GM18520 (cell line): ENCODE data around the gene CRYM.
"Not testable (repeated sequence)": the region's sequence is repeated elsewhere in the genome, so short reads cannot be mapped to it uniquely, and the experiment has no call there.

Source experiments
- ATAC-seq: cut with Tn5 transposase; IDR thresholded peaks from one replicate; pipeline ENCODE4 v1.9.1; 2021; ENCODE audit not compliant: unreplicated experiment

The CRYM gene

GRCh38 chr16:21277927-21278706 lies at the start of gene CRYM:
Gene CRYM, minus strand, starts transcription at chr16:21278290. Its CDS starts 39 bp downstream, at chr16:21278251.
- ATAC-seq, result no peak

- ATAC-seq, result no peak
Observed at GRCh38 chr16:21327046-21327445, 49.0 kb upstream of the CRYM start.

- no peak for ATAC-seq
Observed at GRCh38 chr16:21326459-21326858, 48.4 kb upstream of the CRYM start.

- no peak for ATAC-seq
Observed at GRCh38 chr16:21324267-21324666, 46.2 kb upstream of the CRYM start.

GRCh38 chr16:21322251-21322650 lies 44.2 kb upstream of the CRYM start:
- not testable (repeated sequence) for ATAC-seq

- ATAC-seq, result no peak
Observed at GRCh38 chr16:21321736-21322135, 43.6 kb upstream of the CRYM start.

- no peak for ATAC-seq
Observed at GRCh38 chr16:21314339-21314738, 36.2 kb upstream of the CRYM start.

- not testable (repeated sequence) for ATAC-seq
Observed at GRCh38 chr16:21312863-21313372, 34.8 kb upstream of the CRYM start.

- not testable (repeated sequence) for ATAC-seq
Observed at GRCh38 chr16:21312046-21312445, 34.0 kb upstream of the CRYM start.

GRCh38 chr16:21306712-21307111 lies 28.6 kb upstream of the CRYM start:
- not testable (repeated sequence) for ATAC-seq

- no peak for ATAC-seq
Observed at GRCh38 chr16:21302898-21303528, 24.9 kb upstream of the CRYM start.

- no peak for ATAC-seq
Observed at GRCh38 chr16:21302454-21302853, 24.4 kb upstream of the CRYM start.

- ATAC-seq, result no peak
Observed at GRCh38 chr16:21301895-21302291, 23.8 kb upstream of the CRYM start.

- peak; percentile 24 for ATAC-seq
Observed at GRCh38 chr16:21301168-21301894, 23.2 kb upstream of the CRYM start.

GRCh38 chr16:21300309-21301167 lies 22.4 kb upstream of the CRYM start:
- peak; percentile 57 for ATAC-seq

- ATAC-seq, result not testable (repeated sequence)
Observed at GRCh38 chr16:21289789-21290188, 11.7 kb upstream of the CRYM start.

- no peak for ATAC-seq
Observed at GRCh38 chr16:21285314-21285713, 7.2 kb upstream of the CRYM start.

- ATAC-seq, result no peak
Observed at GRCh38 chr16:21284414-21284813, 6.3 kb upstream of the CRYM start.

GRCh38 chr16:21283521-21284289 lies 5.6 kb upstream of the CRYM start:
- no peak for ATAC-seq
